DMS114 treated with DMSO at 0.1 percent for 48 hours (cell line): ENCODE measurements around the gene ROBO2.

ENCODE experiments used
- DNase-seq: peaks from one replicate; lab custom pipeline; 2025; ENCODE audit not compliant: unreplicated experiment; lab: John Stamatoyannopoulos, UW

Gene ROBO2, protein sequence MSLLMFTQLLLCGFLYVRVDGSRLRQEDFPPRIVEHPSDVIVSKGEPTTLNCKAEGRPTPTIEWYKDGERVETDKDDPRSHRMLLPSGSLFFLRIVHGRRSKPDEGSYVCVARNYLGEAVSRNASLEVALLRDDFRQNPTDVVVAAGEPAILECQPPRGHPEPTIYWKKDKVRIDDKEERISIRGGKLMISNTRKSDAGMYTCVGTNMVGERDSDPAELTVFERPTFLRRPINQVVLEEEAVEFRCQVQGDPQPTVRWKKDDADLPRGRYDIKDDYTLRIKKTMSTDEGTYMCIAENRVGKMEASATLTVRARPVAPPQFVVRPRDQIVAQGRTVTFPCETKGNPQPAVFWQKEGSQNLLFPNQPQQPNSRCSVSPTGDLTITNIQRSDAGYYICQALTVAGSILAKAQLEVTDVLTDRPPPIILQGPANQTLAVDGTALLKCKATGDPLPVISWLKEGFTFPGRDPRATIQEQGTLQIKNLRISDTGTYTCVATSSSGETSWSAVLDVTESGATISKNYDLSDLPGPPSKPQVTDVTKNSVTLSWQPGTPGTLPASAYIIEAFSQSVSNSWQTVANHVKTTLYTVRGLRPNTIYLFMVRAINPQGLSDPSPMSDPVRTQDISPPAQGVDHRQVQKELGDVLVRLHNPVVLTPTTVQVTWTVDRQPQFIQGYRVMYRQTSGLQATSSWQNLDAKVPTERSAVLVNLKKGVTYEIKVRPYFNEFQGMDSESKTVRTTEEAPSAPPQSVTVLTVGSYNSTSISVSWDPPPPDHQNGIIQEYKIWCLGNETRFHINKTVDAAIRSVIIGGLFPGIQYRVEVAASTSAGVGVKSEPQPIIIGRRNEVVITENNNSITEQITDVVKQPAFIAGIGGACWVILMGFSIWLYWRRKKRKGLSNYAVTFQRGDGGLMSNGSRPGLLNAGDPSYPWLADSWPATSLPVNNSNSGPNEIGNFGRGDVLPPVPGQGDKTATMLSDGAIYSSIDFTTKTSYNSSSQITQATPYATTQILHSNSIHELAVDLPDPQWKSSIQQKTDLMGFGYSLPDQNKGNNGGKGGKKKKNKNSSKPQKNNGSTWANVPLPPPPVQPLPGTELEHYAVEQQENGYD (N-terminal part only)

DNA sequence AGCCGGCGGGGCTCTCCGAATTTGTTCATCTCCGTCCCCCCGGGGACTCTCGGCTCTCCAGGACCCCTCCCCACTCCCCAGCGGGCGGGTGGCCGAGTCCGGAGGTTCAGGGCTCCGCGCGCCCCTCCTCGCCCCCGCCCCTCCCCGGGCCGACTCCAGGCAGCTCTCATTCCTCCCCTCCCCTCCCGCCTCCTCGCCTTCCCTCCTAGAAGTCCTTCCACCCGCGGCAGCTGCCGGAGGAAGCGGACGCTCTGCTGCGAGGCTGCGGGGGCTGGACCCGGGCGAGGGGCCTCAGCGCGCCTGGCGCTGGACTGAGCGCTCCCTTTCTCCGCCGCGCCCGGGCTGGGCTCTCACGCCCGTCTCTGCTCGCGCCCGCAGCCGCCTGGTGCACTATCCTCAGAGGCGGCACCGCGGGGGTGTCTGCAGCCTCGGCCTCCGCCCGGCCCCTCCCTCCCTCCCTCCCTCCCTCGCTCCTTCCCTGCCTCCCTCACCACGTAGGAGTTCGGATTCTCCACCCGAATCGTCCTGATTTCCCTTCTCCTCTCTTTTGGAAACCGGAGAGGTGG is at the start of gene ROBO2:
ROBO2 (plus strand) TSS at position 494 of the 566 bp plus-strand sequence. CDS start 687 bp downstream, outside the sequence.
- DNase-seq, result peak; percentile 41

- DNase-seq, result no peak
These were observed 49.3 kb upstream of the ROBO2 start for GRCh38 chr3:76990606-76991005.

DNA sequence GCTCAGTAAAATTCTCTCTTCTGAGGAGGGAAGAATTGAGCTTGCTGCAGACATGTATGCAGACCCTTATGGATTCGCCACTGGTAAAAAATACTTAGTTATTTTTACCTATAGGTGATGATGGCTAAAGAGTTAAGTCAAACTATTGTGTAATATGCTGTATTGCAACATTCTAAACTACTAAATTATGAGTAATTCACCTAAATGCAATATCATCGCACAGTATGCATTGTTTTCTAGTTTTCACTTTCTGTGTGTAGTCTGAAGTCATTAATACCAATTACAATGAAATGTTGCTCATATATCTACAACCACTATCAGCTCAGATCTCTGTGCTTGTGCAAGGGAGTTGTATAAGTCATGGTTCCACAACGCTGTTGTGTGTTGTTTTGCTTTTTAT is 48.7 kb upstream of the ROBO2 start:
- no peak for DNase-seq

DNA sequence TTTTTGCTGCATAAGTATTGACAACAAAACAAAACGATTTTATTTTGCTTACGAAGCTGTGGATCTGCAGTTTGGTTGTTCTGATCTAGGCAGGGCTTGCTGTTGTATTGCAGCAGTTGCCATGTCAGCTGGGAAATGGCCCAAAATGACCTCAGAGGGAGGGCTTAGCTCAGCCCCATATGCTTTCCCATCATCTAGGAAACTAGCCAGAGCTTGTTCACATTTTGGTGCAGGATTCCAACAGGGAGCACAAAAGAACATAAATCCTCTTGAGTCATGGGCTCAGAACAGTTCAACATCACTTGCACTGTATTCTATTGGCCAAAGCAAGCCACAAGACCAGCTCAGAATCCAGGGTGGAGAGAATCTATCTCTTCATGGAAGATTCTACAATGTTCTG is 42.2 kb upstream of the ROBO2 start:
- DNase-seq, result no peak

GRCh38 chr3:76998555-76998954 is 41.3 kb upstream of the ROBO2 start:
- DNase-seq, result no peak

DNA sequence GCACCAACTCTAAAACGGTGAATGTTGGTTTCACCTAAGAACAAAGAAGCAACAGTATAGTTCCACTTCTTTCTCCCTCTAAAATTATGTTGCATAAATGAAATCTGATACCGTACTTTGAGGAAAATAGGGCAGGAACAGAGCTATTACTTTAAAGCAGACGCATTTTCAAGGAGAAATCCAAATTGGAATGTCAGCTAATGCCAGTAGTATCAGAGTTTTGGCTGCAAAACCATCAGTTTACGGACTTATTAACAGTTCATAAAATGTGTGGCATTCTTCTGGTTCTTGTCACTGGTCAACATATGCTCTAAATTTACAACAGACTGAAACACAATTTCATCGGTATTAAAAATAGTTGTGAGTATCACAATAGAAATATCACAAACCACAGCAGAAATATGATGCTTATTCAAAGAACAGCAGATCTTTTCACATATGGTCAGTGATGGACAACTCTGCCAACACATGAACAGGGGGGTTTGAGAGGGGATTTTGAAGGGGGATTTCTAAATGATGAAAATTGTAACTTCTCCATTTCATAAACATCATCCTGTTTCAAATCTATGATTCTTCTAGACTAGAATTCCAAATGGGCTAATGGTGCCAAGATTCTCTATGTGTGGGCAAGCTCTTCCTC is 38.7 kb upstream of the ROBO2 start:
- no peak for DNase-seq

DNA sequence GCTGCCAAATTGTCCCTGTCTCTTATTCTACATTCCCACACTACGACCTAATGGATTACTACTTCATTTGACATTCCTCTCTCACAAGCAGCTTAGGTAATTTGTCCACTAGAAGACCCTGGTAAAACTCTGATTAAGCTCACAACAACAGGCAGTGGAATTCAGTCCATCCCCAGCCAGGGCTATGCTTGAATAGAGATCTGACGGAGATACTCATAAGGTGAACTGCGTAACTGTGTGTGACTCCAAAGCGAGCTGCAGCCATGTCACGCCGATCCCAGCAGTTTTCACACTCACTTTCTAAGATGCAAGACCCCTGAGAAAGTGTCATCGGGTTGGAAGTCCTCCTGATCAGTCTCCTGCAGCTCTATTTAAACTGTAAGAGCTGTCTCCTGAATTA is 25.7 kb upstream of the ROBO2 start:
- no peak for DNase-seq

- DNase-seq, result no peak
These were observed 14.4 kb upstream of the ROBO2 start for GRCh38 chr3:77025471-77025870.

DNA sequence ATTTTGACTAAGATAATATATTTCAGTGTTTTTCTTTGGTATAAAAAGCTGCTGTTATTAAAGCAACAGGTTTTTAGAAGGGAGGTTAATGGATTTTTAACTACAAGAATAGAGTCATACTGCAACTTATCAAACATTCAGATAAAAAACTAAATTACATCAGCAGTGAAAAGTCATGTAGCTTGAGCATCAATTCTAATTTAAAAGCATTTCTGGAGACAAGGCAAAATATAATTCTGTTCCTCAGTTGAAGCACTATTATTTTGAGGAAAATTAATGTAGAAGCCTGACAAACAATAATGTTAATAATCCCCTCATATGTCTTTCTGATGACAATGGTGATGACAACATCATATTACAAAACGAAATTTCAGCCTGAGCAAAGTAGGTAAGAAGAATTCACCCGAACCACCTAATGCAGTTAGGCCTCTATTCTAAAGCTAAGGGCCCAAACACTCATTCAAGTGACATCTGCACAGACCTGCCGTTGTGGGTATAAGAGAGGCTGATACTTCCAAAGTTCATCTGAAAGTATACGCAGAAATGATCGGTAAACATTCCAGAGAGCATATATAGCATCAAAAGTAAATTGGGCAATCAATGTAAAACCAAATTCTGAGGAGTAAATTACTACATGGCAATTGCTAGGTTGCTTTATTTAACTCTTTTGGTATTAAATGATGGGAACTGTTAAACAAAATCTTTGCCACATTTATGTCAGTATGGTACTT is 12.8 kb upstream of the ROBO2 start:
- DNase-seq, result no peak

DNA sequence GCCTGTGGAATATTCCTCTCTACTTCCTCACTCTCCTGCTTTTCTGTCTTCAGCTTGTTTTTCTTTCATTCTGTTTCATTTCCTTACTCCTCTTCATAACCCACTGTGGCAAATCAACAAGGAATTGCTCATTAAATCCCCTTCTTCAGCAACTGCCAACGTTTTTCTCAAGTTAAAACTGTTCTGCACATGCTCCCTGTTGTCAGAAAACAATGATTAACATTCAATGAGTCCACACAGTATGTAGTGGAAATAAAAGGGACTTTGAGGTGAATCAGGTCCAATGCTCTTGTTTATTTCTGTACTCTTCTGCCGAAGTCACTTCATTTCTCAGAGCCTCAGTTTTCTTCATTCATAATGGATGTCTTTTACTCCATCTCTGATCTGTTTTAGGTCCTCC is 11.9 kb upstream of the ROBO2 start:
- DNase-seq, result no peak

DNA sequence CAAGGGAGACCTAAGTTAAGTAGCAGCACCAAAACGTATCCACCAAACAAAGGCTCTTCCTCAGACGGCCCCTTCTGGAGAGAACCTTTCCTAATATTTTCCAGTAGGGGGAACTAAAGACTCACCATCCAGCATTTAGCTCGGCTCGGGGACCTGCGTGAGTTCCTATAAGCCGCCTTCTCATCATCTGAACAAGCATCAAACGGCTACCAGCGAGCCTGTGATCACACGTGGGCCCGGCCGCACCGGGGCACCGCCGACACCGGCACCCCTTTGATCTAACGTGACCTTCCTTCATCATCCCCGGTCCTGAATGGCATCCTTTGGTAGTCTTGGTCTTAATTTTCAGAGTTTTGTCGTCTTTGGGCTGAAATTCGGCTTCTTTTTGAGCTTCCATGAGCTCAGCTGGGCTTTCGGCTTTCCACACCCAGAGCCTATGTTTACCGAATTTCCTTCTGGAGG is 1.4 kb upstream of the ROBO2 start:
- DNase-seq, result peak; percentile 86

- peak; percentile 5 for DNase-seq
These were observed 831 bp upstream of the ROBO2 start for GRCh38 chr3:77038930-77039605.

GRCh38 chr3:77040216-77040615 is 317 bp downstream of the ROBO2 start:
- peak; percentile 28 for DNase-seq

DNA sequence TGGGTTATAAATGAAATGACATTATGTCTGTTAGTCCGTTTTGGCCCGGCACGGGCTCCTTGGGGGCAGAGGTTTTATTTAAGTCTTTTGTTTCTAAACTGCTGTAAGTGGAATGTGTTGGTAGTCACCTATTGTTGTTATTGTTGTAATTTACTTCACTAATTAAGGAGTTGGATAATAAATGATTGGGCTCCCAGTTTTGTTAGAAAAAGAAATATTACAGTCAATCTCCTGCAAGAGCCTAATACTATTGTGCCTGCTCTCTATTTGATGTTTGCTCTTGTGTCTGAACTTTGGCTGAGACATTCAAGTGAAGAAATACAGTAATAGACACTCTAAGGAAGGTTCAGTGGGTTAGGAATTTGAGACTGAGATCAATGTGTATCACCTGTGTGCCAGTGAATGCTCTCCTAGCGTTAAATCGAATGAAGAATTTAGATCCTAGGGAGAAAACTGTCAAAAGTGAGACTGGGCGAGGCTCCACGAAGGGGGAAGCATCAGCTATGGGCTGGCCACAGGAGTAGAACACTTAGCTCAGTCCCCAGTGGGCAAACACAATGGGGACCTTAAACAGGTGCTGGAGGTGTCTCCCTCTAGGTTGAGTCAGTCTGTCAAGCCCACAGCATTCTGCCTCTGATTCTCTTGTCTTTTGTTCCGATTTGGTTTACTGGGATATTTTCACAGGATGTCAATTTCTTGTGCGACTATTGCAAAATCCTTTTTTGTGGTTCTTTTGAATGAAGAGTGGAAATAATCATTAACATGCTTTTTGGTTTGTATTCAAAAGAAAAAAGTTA is 1.2 kb downstream of the ROBO2 start:
- DNase-seq, result no peak

DNA sequence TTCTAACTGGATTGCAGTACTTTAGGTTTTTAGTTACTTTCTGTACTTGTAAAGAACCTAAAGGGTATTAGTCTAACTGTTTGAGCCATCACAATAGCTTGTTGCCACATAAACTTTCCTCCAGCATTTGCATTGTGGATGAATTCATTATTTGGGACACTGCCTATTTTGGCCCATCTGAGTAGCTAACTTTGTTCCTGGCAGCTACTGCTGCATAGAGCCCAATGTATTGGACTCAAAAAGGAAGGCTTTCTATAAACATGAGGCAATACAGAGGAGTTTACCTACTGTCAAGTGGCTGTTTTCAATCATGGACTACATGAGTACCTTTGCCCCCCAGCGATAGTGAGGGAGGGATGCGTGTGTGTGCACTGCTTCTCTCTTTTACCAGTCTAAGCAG is 1.9 kb downstream of the ROBO2 start:
- DNase-seq, result peak; percentile 5

- DNase-seq, result no peak
These were observed 2.4 kb downstream of the ROBO2 start for GRCh38 chr3:77042343-77042742.

GRCh38 chr3:77042882-77043281 is 3.0 kb downstream of the ROBO2 start:
- peak; percentile 46 for DNase-seq

DNA sequence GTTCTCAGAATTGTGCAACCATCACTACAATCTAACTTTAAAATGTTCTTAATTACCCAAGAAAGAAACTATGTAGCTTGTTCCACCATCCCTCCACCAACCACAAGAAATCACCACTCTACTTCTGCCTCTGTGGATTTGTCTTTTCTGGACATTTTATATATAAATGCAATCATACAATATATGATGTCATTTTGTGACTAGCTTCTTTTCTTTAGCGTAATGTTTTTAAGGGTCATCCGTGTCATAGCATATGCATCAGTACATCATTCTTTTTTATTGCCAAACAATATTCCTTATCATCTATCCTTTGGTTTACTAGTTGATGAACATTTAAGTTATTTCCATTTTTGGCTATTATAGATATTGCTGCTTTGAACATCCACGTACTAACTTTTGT is 5.8 kb downstream of the ROBO2 start:
- DNase-seq, result no peak

GRCh38 chr3:77048186-77048585 is 8.3 kb downstream of the ROBO2 start:
- DNase-seq, result no peak
